Right kidney (tissue), 1 donor: ENCODE measurements around the gene CDPF1.
A peak's percentile ranks its signal among the peaks of the same experiment; 100 is the strongest.
"Not testable (repeated sequence)": the region's sequence is repeated elsewhere in the genome, so short reads cannot be mapped to it uniquely, and the experiment has no call there.

ENCODE experiments used
- DNase-seq: peaks from one replicate; pipeline ENCODE4 v3.0.0-alpha.2; 2016

CDPF1 gene

DNA sequence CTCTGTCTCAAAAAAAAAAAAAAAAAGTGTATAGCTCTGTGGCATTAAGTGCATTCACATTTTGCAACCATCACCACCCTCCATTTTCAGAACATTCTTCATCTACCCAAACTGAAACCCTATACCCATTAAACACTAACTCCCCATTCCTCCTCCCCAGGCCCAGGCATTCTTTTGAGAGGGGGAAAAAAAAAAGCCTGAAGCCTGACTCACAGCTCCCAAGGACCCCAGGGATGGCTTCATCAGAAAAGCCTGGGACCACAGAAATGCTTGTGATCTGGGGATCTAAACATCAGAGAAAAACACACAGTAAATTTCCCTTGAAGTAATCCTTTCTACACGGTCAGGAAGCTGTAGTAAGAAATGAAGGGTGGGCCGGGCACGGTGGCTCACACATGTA is 35.9 kb upstream of the CDPF1 start:
- no peak for DNase-seq

DNA sequence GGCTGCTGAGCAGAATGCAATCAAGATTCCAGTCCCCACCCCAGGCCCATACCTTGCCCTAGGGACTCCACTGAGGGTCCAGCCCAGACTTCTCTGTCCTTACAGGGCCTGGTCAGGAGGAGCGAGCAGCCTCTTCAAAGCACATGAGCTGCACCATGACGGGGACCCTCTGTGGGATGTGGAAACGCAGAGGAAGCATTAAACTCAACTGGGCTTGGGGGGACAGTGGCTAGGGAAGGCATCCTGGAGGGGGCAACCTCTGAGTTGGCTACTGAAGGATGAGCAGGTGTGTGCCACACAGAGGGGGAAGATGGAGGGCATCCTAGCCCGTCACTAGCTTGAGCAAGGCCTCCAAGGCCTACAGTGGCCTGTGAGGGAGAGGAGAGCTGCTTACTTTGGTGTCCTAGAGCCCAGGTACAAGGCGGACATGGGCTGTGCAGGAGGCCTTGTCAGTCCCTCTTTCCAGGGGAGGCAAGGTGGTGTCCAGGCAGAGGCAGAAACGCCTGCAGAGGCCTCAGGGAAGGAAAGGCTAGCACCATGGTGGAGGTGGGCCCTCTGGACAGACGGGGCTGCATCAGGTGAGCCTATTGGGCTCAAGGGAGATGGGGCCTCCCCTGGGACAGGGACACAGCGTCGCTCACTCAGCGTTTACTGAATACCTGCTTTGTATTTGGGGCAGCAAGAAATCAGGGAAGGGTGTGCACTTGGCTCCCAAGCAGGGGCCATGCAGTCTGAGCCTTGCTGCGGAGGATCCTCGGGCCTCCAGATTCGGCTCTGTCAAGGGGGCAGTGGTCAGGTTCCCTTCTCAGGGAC is 32.0 kb upstream of the CDPF1 start:
- DNase-seq: no peak

DNA sequence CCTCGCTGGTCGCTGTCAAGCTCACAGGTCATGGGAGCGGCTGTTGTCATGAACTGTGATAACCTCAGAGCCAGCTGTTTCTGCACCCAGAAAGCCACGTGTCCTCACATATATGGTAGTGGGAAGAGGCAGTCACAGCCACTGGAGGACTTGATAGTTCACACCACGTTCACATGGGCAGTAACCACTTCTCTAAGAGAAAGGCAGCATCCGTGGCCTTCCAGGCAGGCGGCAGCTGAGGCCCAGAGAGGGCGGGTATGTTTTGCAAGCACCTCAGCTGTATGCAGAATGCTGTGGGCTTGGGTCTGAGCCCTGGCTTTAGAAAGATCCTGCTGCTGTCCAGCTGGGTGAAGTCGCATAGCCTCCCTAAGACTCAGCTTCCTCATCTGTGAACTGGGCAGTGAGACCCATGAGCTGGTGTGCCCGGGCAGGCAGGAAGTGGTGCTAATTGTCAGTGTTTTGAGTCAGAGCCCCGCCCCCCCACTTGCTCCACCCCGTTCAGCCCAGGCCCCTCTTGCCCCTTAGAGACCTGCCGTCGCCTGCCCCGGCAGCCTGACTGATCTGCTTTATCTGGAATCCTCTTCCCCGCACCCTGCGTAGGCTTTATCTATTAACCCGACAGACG is 31.0 kb upstream of the CDPF1 start:
- DNase-seq: no peak

DNA sequence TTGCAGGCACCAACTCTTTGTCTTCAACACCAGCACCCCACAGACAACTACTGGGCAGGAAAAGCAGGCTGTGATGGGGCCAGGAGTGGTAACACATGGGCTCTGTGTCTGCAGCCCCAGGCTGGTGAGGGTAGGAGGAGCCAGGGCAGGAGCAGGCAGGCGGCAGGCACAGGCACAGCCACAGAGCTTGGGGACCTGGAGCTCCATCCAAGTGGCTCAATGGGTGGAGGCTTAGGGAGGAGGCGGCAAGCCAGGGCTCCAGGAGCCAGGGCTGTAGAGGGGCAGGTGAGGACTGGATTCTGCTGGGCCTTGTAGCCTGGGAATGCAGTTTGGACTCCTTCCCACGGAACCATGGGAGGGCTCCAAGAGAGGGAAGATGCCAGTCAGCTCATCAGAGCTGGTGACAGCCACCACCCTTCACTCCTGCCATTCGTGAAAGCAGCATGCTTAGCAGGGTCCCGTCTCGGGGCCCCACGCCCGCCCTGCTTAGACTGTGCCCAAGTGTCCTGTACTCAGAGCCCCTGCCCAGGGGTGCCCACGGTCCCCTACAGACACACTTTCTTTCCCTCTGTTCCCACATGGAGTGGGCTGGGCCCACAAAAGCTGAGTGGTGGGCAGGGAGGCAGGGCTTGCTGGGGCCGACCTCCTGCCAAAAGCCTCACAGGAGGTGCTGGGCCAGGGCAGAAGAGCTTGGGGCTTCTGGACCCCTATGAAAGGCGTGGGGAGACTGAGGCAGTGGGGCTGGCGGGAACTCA is 30.1 kb upstream of the CDPF1 start:
- DNase-seq: no peak

DNA sequence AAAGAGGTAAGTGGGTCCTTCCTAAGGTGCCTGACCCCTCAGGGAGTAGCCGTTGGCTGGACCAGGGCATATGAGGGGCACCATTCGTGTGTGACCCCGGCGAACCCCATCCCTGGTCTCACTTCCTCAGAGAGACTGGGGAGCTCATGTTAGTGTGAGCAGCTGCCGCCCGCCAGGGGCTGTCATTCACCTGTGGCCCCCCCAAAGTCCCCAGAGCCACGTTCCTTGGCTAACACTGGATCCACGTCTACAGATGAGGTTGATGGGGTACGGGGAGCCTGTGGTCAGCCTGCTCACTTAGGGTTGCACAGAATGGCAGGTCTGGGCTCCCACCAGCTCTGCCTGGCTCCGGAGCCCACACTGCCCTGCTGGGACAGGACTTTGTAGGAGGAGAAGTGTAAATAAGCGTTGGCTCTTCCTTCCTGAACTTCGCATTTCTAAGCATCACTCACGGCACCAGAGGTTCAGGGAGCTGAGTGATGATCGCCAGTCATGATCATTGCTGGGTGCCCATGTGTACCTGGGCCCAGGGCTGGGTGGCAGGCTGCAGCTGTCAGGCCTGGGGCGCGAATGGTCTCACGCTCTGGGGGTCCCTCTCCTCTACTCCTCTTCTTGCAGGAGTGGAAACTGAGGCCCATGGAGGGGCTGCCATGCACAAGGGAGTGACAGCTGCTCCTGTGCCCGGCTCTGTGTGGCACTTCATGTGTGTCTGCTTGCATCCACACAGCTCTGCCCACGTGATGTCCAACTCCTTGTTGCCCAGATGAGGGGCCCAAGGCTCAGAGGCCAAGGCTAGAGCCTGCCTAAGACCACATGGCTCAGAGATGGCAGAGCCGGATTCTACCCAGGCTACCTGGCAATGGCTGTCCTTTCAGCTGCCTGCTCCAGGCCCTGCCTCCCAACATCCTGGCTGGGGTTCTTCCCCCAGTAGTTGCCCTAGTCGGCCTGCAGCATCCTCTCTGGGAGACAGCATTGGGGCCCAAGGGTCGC is 28.9 kb upstream of the CDPF1 start:
- no peak for DNase-seq

DNA sequence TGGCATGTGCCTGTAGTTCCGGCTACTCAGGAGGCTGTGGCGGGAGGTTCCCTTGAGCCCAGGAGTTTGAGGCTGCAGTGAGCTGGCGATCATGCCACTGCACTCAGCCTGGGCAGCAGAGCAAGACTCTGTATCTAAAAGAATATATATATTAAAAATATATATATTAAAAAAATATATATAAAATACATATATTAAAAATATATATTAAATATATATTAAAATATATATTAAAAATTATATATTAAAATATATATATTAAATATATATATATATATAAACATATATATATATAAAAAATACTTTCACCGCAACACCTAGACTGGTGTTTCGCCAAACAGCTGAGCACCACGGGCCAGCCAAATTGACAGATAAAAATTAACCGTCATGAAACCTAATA is 26.5 kb upstream of the CDPF1 start:
- no peak for DNase-seq

DNA sequence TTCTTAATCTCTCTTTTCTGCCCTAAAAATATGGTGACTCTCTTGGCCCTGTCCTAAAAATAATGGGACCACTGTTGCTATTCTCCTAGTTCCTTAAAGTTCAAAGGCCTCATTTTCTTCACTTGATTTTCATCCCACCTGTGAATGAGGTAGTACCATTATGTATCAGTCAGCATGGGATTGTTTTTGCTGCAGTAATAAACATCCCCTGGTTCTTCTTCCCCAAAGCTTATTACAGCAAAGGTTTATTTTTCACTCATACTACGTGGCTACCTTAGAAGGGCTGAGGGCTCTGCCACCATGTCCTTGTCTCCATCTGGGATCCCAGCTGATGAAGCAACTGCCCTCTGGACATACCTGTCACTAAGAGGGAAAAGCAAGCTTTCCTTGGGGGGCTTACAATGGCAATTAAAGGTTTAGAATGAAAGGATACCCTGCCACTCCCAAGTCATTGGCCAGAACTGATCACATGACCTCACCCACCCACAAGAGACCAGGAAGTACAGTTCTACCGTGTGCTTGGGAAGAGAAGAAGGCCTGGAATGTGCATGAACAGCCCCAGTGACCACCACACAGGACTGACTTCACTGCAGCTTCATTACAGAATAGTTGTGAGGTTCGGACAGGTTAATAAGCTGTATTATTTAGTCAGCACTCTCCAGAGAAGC is 25.5 kb upstream of the CDPF1 start:
- no peak for DNase-seq

DNA sequence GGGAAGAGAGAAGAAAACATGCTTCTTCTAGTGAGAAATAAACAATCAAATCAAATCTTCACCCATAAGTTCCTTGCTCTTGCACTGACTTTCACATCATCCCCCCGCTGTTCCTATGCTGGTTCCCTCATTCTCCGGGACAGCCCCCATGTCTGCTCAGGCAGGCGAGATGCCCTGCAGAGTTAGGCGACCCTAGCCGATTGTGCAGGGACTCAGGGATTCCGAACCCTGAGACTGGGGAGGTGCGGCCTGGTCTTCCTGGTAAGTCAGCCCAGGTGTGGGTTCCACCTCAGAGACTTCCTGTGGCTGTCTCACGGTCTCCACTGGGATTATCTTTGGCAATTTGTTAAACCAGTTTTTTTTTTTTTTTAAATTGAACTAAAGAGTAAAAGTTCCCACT is 24.3 kb upstream of the CDPF1 start:
- DNase-seq: no peak

DNA sequence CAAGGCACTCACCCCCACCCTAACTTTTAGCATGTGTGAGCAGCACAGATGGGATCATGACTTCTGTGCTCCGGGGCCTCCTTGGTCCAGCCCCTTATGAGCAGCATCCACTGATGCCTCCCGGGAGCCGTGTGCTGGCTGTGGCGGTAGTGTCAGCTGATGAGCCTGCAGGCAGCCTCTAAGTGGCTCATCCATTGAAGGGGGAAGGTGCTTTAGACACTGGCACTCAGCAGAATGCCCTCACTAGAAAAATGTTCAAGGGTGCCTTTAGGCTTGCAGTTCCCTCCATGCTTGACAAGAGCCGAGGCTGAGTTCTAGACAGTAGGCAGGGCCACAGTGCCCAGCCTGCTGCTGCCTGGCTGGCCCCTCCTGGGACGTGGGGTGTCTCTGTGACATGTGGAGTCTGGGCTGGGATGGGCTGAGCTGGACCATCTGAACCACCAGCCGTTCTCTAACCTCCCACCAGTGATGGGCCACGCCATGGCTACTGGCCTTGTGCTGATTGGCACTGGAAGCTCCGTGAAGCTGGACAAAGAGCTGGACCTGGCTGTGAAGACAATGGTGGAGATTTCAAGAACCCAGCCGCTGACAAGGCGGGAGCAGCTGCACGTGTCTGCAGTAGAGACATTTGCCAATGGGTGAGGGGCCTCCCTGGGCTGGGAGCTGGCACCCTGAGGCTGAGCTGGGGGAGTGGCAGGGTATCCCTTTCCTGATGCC is 23.5 kb upstream of the CDPF1 start:
- DNase-seq: no peak

DNA sequence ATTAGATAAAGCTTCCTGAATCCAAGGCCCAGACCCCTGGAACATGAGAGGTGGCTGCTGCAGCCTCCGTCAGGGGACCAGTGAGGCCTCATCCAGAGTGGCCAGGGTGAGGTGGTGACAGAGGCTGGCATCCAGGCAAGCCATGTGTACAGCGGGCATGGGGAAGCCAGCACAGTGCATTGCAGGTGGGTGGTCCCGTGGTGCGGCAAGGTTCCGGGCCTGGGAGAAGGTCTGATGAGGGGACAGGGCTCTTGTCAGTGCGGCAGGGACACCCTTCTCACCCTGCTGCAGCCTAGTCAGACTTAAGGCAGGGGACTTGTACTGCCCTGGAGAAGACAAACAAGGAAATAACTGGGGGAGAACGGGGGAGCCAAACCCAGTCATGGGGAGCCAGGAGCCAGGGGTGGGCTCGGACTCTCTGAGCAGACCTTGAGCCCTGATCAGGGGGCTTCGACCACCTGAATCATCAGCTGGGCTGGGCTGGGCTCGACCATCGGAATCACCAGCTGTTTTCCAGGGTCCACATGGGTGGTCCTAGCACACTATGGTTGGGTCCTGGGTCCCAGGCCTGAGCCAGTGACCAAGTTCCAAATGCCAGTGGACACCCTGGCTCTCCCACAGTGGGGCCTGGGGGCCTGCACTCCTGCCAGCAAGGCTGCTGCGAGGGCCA is 22.8 kb upstream of the CDPF1 start:
- no peak for DNase-seq

DNA sequence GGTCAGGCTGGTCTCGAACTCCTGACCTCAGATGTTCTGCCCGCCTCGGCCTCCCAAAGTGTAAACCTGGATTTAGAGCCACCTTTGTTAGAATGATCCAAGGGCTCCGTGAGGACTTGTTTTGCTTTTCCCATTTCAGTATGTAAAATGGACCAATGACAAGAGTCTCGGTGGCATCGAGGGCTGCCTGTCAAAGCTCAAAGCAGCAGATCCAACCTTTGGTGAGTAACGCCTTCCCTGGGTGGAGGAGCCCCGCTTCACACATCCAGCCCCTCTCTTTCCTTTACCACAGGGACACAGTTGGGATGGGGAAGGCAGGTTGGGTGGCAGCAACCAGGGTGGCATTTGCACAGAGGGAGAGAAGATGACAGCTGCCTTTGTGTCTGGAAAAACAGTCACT is 22.1 kb upstream of the CDPF1 start:
- DNase-seq: no peak

DNA sequence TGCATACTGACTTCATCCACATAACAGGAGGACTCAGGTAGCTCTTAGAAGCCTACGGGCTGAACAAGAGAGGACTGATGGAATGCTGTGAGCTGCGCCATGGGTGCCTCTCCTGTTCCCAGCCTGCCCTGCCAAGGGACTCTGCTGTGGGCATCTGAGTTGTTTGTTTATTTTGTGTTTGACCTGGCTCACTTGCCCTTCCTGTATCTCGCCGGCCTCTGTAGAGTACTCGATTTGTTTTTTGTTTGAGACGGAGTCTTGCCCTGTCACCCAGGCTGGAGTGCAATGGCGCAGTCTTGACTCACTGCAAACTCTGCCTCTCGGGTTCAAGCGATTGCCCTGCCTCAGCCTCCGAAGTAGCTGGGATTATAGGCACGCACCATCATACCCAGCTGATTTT is 19.5 kb upstream of the CDPF1 start:
- DNase-seq: no peak

DNA sequence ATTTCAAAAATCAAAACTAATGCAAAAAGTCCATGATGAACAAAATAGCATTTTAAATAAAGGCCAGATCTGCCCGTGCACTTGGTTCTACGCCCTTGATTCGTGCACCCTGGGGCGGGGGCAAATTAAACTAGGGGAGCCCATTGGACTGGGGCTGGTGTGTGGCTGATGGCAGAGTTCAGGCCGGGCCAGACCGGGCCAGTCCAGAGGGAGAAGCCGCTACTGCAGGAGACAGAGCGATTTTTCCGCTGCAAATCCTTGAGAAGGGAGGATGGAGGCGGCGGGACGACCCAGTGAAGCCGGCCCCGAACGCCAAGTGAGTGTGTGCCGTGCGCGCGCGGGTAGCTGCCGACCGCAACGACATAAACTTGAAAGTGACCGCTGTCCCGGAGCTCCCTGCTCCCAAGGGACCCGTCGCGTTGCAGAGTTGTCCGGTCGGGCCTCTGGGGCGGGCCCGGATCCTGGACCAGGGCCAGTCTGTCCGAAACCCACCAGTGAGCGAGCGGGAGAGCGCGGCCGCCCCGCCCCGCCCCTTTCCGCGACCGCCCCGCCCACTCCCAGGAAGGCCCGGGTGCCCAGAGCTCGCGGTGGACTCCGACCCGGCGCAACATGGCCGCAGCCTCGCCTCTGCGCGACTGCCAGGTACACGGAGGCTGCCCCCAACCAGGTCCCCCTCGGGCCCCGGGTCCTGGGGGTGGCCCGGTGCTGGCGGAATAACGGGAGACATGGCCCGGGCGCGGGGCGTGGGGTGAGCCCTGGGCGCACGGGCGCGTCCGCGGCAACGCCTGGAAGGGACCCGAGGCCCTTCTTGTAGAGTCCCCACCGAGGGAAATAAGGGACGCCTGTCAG is 17.6 kb upstream of the CDPF1 start, which contains the start of gene TTC38:
TSS of gene TTC38 (plus strand) at position 578 of the 849 bp plus-strand sequence. CDS start at position 610, 32 bp downstream.
- DNase-seq: peak; percentile 85

DNA sequence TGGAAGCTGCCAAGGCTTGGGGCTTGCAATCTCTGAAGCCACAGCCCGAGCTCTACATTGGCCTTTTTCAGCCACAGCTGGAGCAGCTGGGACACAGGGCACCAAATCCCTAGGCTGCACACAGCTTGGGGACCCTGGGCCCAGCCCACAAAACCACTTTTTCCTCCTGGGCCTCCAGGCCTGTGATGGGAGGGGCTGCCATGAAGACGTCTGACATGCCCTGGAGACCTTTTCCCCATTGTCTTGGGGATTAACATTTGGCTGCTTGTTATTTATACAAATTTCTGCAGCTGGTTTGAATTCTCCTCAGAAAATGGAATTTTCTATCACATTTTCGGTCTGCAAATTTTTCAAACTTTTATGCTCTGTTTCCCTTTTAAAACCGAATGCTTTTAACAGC is 15.5 kb upstream of the CDPF1 start:
- not testable (repeated sequence) for DNase-seq

DNA sequence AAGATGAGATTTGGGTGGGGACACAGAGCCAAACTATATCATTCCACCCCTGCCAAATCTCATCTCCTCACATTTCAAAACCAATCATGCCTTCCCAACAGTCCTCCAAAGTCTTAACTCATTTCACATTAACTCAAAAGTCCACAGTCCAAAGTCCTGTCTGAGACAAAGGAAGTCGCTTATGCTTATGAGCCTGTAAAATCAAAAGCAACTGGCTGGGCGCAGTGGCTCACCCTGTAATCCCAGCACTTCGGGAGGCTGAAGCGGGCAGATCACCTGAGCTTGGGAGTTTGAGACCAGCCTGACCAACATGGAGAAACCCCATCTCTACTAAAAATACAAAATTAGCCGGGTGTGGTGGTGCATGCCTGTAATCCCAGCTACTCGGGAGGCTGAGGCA is 14.4 kb upstream of the CDPF1 start:
- not testable (repeated sequence) for DNase-seq

DNA sequence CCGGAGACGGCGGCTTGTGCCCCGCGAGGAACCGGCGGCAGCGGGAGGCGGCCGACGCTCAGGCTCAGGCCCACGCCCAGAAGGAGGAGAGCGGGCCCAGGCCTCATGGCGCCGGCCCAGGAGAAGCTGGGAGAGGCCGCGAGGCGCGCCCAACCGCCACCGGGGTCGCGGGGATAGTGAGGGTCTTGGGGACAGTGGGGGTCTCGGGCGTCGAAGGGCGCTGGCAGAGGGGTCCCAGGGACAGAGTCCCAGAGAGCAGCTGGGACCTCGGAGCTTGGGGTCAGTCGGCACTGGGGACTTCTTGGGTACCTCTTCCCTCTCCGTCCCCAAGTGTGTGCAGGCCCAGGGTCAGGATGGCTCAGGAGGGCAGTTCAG is 13.1 kb upstream of the CDPF1 start, which contains the start of gene PKDREJ:
TSS of gene PKDREJ (minus strand) at position 128 of the 375 bp plus-strand sequence. CDS start at position 107, 21 bp downstream.
- DNase-seq: no peak

DNA sequence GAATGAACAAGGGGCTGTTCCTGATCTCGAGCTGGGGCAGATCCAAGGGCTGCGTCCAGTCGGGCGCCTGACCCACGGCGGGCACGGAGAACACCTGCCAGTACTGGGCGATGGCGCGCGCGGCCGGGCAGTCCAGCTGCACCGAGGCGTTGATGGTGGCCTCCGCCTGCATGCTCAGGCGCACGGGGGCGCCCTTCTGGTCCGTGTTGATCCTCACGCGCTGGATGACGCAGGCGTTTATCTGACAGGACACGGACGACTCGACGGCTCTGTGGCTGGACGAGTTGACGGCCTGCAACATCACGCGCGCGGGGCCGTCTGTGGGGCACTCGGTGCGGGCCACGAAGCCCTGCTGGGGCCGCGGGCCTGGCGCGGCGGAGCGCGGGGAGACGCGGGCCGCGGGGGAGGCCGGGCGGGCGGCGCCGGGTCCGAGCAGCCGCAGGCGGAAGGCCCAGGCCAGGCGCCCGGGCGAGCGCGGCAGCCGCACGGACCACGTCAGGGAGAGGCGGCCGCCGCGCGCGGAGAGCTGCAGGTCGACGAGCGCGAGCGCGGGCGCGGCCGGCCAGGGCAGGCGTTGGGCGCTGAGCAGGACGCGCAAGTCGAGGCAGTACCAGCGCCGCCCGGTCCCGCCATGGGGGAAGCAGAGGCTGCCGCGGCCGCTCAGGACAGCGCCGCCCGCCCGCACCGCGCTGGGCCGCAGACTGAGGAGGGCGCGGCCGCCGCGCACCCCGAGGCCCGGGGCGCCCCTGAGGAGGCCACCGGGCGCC is 12.5 kb upstream of the CDPF1 start:
- peak; percentile 51 for DNase-seq

DNA sequence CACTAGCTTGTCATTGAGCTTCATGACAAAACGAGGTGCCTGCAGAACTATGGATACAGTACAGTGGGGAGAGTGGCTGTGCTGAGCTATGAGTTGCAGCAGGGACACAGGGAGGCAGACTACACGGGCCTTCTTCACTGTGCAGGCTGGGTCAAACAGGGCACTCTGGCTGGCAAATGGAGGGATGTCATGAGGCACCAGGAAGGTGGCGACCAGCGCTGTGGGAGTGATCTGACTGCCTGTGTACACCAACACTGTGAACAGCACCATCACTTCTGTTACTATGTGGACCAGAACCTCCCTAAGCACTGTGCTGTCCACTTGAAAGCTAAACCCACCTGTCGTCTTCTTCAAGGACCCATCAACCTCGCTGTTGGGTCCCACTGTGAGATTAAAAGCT is 9.9 kb upstream of the CDPF1 start:
- DNase-seq: no peak
